ENCODE results near the gene TYW3. TPM values are rescaled to one million over a fixed set of nuclear protein-coding genes. Genes with fewer than 3 reads are reported as not detected.

TYW3 gene
- total RNA-seq, 2 donors from 2014 or later = 8.5 to 16.7 TPM

DNA sequence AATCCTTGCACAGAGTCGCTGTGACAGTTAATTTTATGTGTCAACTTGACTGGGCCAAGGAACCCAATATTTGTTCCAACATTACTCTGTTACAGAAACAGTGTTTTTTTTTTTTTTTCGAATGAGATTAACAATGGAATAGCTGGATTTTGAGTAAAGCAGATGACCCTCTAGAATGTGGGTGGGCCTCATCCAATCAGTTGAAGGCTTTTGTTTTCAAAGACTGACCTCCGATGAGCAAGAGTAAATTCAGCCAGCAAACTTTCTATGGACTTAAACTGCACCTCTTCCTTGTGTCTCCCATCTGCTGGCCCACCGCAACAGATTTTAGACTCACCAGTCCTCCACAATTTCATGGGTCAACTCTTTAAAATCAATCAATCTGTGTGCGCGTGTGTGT lies 17.1 kb upstream of the TYW3 start:
- H3K36me3 ChIP-seq = no peaks in the 10 kb centered on the region

DNA sequence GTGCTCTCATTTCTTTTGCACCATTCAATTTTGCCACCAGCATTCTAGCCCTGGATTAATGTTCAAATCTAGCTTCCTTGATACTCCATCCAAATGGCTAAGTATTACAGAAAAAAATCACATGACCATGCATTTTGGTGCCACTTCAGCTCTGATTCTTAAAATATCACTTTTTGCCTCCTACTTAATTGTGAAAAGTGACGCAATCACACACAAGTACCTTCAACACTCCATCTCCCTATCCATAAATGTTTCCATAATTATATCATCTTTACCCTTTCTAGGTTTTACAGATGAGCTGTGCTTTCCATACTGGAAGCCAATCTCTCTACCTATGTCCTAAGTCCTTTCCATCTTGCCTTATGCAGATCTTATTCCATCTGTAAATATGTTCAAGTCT lies 16.1 kb upstream of the TYW3 start:
- Histone ChIP-seq H3K4me3 (no peak overlapping the region), H3K9ac (ENCODE audit: low read depth in 2 of 2, low read length in 2 of 2) (no peak overlapping the region), H3K27ac (no peak overlapping the region), H3K9me3 (no peaks in the 10 kb centered on the region), H3K4me1 (no peaks in the 10 kb centered on the region), H3K36me3 (no peaks in the 10 kb centered on the region), H3K27me3 (no peaks in the 10 kb centered on the region)
- intact Hi-C loops (cut with DNase I) = no loop called here
- TF ChIP-seq, protein P1, sequence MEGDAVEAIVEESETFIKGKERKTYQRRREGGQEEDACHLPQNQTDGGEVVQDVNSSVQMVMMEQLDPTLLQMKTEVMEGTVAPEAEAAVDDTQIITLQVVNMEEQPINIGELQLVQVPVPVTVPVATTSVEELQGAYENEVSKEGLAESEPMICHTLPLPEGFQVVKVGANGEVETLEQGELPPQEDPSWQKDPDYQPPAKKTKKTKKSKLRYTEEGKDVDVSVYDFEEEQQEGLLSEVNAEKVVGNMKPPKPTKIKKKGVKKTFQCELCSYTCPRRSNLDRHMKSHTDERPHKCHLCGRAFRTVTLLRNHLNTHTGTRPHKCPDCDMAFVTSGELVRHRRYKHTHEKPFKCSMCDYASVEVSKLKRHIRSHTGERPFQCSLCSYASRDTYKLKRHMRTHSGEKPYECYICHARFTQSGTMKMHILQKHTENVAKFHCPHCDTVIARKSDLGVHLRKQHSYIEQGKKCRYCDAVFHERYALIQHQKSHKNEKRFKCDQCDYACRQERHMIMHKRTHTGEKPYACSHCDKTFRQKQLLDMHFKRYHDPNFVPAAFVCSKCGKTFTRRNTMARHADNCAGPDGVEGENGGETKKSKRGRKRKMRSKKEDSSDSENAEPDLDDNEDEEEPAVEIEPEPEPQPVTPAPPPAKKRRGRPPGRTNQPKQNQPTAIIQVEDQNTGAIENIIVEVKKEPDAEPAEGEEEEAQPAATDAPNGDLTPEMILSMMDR (IDR thresholded peaks at IDR 0.05) = no peak
- DNase-seq = no peak

More for the DNA sequence above, 17.1 kb upstream of the TYW3 start:
- H3K9me3 ChIP-seq = no peaks in the 10 kb centered on the region
- no peaks in the 10 kb centered on the region for H3K4me1 ChIP-seq
- no peak overlapping the region for H3K4me3 ChIP-seq
- intact Hi-C loops (cut with DNase I) = no loop called here
- no peaks in the 10 kb centered on the region for H3K27me3 ChIP-seq
- no peak for DNase-seq
- H3K9ac ChIP-seq (ENCODE audit: low read depth in 2 of 2, low read length in 2 of 2) = no peak overlapping the region
- no peak overlapping the region for H3K27ac ChIP-seq
- TF ChIP-seq, protein P1 (IDR thresholded peaks at IDR 0.05) = no peak

DNA sequence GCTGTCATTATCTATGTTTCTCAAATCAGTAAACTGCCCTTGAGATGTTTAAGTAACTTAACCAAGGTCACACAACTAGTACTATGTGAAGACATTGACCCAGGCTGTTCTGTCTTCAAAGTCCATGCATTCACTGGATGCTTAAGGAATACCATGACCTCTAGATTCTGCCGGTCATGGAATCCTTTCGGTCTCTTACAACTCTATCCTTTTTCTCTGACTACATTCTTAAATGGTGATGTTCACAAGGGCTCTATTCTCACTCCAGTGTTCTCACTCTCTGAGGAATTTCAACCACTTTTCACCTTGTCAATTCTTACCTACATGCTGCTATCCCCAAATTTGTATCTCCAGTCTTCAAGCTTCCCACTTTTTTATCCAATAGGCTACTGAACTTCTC lies 15.3 kb upstream of the TYW3 start:
- H3K9me3 ChIP-seq = no peaks in the 10 kb centered on the region
- no peak overlapping the region for H3K27ac ChIP-seq
- DNase-seq = no peak
- no peak overlapping the region for H3K4me3 ChIP-seq
- TF ChIP-seq, protein P1 (IDR thresholded peaks at IDR 0.05) = no peak
- no peaks in the 10 kb centered on the region for H3K4me1 ChIP-seq
- intact Hi-C loops (cut with DNase I) = no loop called here
- no peaks in the 10 kb centered on the region for H3K27me3 ChIP-seq
- H3K36me3 ChIP-seq = no peaks in the 10 kb centered on the region
- H3K9ac ChIP-seq (ENCODE audit: low read depth in 2 of 2, low read length in 2 of 2) = no peak overlapping the region

DNA sequence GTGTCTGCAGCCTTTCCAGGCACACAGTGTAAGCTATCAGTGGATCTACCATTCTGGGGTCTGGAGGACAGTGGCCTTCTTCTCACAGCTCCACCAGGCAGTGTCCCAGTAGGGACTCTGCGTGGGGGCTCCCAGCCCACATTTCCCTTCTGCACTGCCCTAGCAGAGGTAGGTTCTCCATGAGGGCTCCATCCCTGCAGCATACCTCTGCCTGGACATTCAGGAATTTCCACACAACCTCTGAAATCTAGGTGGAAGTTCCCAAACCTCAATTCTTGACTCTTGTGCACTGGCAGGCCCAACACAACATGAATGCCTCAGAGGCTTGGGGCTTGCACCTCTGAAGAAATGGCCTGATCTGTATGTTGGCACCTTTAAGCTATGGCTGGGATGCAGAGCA lies 6.9 kb upstream of the TYW3 start:
- Histone ChIP-seq H3K4me1 (no peaks in the 10 kb centered on the region), H3K36me3 (no peaks in the 10 kb centered on the region), H3K27me3 (no peaks in the 10 kb centered on the region), H3K9me3 (no peaks in the 10 kb centered on the region), H3K9ac (ENCODE audit: low read depth in 2 of 2, low read length in 2 of 2) (no peak overlapping the region), H3K4me3 (no peak overlapping the region), H3K27ac (no peak overlapping the region)
- no peak for DNase-seq
- TF ChIP-seq, protein P1 (IDR thresholded peaks at IDR 0.05) = no peak
- intact Hi-C loops (cut with DNase I) = no loop called here

DNA sequence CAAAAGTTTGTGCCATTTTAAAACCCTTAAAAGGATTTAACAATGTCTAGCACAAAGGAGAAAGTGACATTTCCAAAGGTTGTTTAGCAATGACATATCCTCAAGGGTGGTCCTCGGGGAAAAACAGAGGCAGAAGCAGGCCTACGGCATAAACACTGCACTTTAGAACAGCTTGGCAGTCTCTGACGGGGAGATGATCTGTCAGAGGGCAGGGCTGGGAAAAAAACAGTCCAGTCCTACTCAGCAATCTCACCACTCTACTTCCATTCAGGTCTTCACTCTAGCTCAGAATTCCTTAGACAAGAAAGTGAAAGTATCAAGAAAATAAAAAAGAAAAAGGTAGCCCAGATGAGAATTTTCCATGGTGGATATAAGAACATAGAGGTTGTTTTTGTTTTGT lies 4.2 kb upstream of the TYW3 start:
- no peak for DNase-seq
- TF ChIP-seq, protein P1 (IDR thresholded peaks at IDR 0.05) = no peak
- intact Hi-C loops (cut with DNase I) = no loop called here
- Histone ChIP-seq H3K27me3 (no peaks in the 10 kb centered on the region), H3K9me3 (no peaks in the 10 kb centered on the region), H3K9ac (ENCODE audit: low read depth in 2 of 2, low read length in 2 of 2) (no peak overlapping the region), H3K27ac (no peak overlapping the region), H3K36me3 (no peaks in the 10 kb centered on the region), H3K4me3 (no peak overlapping the region), H3K4me1 (no peaks in the 10 kb centered on the region)

Data from colonic mucosa (tissue), 4 donors.